HG02884 (cell line): Measurements from ENCODE around the gene MAP1LC3B.

Source experiments
- ATAC-seq: cut with Tn5 transposase; IDR thresholded peaks from one replicate; pipeline ENCODE4 v1.9.1; 2021; ENCODE audit warnings: mild to moderate bottlenecking, moderate library complexity; ENCODE audit not compliant: unreplicated experiment

The MAP1LC3B gene

GRCh38 chr16:87407511-87408112, 15.5 kb downstream of the MAP1LC3B start:
- ATAC-seq, result no peak

- ATAC-seq, result no peak
Observed at GRCh38 chr16:87409153-87409552, 17.0 kb downstream of the MAP1LC3B start.

- no peak for ATAC-seq
Observed at GRCh38 chr16:87409781-87410180, 17.6 kb downstream of the MAP1LC3B start.

DNA sequence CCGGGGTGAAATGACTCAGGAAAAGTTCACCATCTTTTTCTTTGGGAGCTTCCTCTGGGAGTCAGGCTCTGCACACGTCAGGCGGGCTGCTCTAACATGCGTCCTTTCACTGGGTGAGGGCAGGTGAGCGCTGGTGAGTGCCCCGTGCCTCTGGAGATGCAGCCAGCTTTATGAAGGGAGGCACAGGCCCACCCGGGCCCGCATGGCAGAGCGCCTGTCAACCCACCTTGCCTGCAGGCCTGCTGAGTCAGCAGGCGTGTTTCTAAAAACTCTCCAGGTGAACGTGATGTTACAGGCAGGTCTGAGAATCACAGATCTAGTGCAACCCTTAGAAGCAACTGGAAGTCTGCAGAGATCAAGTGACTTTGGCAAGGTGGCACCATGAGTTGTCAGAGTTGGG, 18.4 kb downstream of the MAP1LC3B start:
- ATAC-seq, result no peak

DNA sequence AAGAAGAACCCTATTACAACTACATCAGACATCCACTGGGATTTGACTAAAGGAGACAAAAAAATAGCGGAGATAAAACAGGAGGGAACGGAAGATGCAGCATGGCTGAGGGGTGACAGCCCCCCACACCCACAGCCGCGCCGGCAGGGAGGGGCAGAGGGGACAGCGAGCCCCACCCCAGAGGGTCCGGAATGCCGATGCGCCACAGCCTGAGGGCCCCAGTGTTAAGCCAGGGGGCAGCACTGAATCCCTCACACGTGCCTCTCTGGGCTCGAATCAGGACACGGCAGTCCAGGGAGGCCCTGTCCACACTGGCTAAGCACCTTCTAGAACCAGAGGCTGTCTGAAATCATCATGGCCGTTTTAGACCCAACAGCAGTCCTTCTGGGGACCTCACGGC, 18.8 kb downstream of the MAP1LC3B start:
- ATAC-seq, result no peak

- no peak for ATAC-seq
Observed at GRCh38 chr16:87411375-87412271, 19.5 kb downstream of the MAP1LC3B start.

- ATAC-seq, result no peak
Observed at GRCh38 chr16:87412371-87412995, 20.3 kb downstream of the MAP1LC3B start.

DNA sequence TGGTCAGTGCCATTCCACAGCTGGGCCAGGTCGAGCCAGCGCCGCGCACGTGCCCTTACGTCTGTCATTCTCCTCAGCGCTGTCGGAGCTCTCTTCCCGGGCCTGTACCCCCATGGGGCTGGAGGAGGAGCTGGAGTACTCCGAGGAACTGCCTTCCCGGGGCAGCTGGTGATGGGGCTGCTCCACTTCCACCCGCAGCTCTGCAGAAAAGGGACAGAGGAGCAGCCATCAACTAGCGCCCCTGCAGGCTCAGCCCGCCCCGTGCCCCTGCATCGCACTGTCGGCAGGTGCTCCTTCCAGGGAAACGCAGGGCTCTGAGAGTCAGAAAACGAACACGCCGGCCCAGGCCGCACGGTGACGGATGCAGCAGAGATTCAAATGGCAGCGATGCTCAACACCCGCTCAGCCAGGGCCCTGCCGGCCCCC, 20.9 kb downstream of the MAP1LC3B start:
- no peak for ATAC-seq

GRCh38 chr16:87414251-87414680, 22.1 kb downstream of the MAP1LC3B start:
- ATAC-seq, result no peak

GRCh38 chr16:87415441-87415840, 23.3 kb downstream of the MAP1LC3B start:
- no peak for ATAC-seq

DNA sequence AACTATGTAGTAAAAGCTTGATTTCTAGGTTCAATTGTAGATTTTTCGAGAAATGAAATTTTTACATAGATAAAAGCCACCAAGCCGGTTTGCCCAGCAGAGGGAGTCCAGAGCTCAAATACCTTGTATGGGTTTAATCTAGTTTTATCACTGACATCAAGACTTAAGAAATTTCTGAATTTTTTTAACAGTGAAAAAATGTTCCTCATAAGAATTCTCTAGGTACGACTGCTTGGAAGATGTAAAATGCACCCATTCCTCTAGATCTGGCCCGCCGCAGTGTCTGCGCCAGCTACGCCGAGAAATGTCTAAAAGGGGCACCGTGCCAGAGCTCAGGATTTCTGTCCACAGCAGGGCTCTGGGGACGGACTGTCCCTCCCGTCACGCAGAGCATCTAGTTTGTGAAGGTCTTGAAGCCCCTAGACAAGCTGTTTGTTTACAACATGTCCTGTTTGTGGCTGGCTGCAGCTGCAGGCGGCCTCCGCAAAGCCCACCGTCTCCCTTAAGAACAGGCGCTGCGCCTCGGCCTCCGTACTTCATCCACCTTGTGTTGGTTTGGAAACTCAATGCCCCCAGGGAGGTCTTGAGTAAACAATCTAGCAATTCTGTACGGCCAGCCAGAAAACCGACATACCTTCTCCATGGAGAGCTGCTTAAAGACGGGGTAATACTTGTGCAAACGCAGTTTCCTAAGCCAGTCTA, 24.8 kb downstream of the MAP1LC3B start:
- ATAC-seq, result no peak

GRCh38 chr16:87417528-87417910, 25.4 kb downstream of the MAP1LC3B start:
- no peak for ATAC-seq

DNA sequence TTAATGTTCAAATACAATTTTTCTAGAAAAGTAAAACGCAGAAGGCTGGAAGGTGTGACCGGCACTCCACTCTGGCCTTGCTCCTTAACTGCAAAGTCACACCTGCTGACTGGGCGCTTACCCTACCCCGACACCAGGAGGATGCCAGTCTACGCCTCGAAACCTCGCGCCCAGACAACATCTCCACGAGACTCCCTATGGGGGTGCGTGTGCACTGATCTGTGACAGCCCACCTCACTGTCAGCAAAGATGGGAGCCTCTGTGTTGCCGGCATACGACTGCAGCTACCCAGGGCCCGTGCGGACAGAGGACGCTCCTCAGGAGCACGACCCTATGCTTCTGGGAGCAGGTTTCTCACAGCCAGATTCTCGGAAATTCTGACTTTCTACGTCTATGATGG, 26.1 kb downstream of the MAP1LC3B start:
- no peak for ATAC-seq

DNA sequence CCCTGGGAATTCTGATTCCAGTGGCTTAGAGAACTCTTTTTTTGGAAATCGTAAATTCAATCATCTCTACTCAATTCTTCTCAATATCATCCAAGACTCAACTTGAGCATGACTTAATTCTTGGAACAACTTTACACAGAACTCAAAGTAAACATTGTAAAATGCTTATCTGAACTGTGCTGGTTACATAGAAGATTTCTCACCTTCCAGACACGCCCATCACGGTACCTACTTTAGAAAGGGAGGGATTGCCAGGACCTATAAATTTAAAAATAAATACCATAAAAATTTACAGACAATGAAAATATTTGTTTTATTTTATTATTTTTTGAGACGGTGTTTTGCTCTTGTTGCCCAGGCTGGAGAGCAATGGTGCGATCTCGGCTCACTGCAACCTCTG, 26.5 kb downstream of the MAP1LC3B start:
- no peak for ATAC-seq

DNA sequence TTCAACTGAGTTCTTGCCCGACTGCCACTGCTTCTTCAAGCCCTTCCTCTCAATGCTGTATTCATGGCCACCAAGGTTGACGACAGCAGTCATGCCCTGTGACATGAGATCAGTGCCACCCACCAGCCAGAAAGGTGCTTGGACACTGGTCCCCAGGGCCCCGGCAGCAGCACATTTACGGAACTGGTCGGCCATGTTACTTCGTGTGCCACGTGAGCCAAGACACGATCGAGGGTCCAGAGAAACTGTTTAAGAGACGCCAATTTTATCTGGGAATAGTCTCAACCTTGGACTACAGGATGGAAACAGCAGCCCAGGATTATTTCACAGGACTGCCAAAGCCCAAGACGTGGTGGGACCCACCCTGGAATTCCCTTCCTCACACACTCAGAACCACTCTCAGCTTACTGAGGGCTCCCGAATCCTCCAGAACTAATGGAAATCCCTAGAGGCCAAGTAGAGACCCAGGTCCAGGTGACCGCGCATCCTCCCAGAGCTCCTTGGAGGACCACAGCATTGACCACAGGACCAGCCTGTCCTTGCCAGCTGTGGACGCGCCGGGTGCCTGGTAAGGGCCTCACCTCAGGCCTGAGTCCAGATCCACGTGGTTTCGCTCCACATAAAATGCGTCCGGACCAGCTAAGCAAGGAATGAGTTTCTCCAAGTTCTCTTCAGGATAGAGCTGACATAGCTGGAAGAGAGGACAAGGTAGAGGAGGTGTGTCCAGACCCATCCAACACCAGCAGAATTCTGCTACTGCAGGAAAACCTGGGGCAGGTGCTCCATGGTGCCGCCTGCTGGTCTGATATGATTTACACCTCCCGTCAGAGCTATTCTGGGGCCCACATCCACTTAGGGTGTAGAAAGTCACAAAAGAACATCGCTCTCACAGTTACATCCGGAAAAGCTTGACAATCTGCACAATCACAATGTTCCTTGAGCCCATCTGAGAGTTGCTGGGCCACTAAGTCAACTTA, 28.2 kb downstream of the MAP1LC3B start:
- no peak for ATAC-seq

GRCh38 chr16:87421003-87421912, 29.1 kb downstream of the MAP1LC3B start:
- ATAC-seq, result no peak

DNA sequence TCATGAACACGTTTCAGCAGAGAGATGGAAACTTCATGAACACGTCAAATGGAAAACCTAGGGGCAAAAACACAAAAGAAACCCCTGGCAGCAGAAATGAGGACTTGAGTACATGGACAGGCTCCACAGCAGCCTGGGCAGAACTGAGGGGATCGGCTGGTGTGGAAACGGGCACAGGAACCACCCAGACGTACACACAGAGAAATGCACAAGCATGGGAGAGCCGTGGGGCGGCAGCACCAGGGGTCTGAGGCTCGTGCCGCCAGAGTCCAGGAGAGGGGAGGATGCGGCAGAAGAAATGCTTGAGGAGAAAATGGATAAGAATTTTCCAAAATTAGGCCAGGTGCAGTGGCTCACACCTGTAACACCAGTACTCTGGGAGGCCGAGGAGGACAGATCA, 30.0 kb downstream of the MAP1LC3B start:
- no peak for ATAC-seq

DNA sequence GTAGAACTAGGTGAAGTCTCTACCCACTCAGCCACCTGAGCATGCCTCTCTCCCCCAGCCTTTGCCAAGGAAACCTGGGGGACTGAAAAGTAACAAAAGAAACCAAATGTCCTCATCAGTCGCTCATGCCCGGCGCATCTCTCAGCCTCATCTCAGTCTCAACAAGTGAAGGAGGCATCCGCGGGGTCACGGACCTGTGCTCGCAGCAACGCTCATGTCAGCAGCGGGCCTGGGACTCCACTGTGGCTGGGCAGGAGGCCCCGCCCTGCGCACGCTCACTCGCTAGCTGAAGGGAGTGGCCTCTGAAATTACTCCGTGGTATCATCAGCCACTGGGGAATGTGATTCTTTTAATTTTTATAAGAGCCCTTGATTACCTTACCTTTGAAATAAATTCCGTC, 31.3 kb downstream of the MAP1LC3B start:
- no peak for ATAC-seq

- no peak for ATAC-seq
Observed at GRCh38 chr16:87424266-87424665, 32.1 kb downstream of the MAP1LC3B start.
